Esophagus squamous epithelium (tissue), 4 donors: ENCODE results near the gene KIAA0408.

Source experiments
- POLR2A ChIP-seq, 4 donors: fragments of 450-650 bp; IDR thresholded peaks; one replicate each; pipeline ENCODE4 v1.6.1; 2017; ENCODE audit warnings: antibody characterized with exemption in 4 of 4, mild to moderate bottlenecking in 4 of 4, moderate library complexity in 3 of 4
- TF ChIP-seq, protein P1 (sequence below), 6 experiments: fragments of 450-650 bp in 4 of 6; fragments of 200-600 bp in 2 of 6; sonication (generic) in 2 of 6; IDR thresholded peaks; one replicate each; pipeline ENCODE4 v1.5.1; 2016 to 2019; ENCODE audit warnings: antibody characterized with exemption in 6 of 6, mild to moderate bottlenecking in 4 of 6, moderate library complexity in 4 of 6

DNA sequence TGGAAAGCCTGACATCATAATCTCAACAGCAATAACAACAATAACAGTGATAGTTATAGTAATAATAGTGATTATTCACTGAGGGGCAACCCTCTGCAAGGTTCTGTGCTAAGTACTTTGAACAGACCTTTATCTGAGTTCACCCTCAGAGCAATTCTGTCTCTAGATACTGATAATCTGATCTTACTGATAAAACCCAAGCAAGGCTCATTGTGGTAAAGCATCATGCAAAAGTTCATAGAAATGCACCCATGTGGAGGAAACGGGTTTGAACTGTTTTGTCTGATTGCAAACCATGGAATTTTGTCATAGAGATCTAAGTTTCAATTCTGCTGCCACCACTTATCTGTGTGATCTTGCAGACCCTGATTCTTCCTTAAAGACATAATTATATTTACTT, 1.3 kb upstream of the KIAA0408 start:
- TF ChIP-seq, protein P1, sequence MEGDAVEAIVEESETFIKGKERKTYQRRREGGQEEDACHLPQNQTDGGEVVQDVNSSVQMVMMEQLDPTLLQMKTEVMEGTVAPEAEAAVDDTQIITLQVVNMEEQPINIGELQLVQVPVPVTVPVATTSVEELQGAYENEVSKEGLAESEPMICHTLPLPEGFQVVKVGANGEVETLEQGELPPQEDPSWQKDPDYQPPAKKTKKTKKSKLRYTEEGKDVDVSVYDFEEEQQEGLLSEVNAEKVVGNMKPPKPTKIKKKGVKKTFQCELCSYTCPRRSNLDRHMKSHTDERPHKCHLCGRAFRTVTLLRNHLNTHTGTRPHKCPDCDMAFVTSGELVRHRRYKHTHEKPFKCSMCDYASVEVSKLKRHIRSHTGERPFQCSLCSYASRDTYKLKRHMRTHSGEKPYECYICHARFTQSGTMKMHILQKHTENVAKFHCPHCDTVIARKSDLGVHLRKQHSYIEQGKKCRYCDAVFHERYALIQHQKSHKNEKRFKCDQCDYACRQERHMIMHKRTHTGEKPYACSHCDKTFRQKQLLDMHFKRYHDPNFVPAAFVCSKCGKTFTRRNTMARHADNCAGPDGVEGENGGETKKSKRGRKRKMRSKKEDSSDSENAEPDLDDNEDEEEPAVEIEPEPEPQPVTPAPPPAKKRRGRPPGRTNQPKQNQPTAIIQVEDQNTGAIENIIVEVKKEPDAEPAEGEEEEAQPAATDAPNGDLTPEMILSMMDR (IDR thresholded peaks at IDR 0.05) = no peak
- no peak for TF ChIP-seq POLR2A (IDR thresholded peaks at IDR 0.05)
